HepG2 (cell line): ENCODE data around the gene SLC35B1. TPM values are rescaled to one million over a fixed set of nuclear protein-coding genes. Genes with fewer than 3 reads are reported as not detected.

Source experiments
- ATAC-seq: fragments of 200-7000 bp; cut with Tn5 transposase; 3 replicates; pipeline ENCODE4 v1.9.1; 2020; ENCODE audit warnings: mild to moderate bottlenecking, moderate library complexity
- BruUV-seq: library from RNA; stranded (reverse); fragments of 400-500 nt; replicated peaks from 2 replicates; lab custom pipeline; 2021; lab: Mats Ljungman, UMichigan
- CTCF ChIA-PET: fragments of 300-600 bp; formaldehyde crosslinking; extraction: SDS; loops from one replicate; lab custom pipeline; 2021; ENCODE audit warnings: low total read pairs, inconsistent platforms, low intra/inter-chr PET ratio; lab: Yijun Ruan, JAX
- POLR2A ChIA-PET: fragments of 350-600 bp; sonication (Branson Sonifier 250); formaldehyde crosslinking; loops from one replicate; lab custom pipeline; 2020; ENCODE audit warnings: antibody characterized with exemption, inconsistent platforms; lab: Yijun Ruan, JAX
- DNase-seq: peaks from one replicate; pipeline ENCODE4 v3.0.0-alpha.2; 2015; ENCODE audit warnings: low spot score
- FAIRE-seq: peaks from 3 replicates; lab custom pipeline; 2011; peaks lifted over from hg19 to GRCh38; lab: Jason Lieb, UNC
- H2AFZ ChIP-seq: one replicate; pipeline ENCODE4 v1.6.1; 2011; ENCODE audit warnings: low read length, inconsistent platforms
- H3K27ac ChIP-seq: fragments of 300-600 bp; 3 replicates; pipeline ENCODE4 v1.8.0; 2011; ENCODE audit warnings: mixed run types, mild to moderate bottlenecking, mixed read lengths, low read length, inconsistent platforms; ENCODE audit not compliant: insufficient read depth; ENCODE audit errors: extremely low read length
- H3K27me3 ChIP-seq, 2 experiments: fragments of 200-600 bp in 1 of 2; 2 replicates in 1 of 2; 3 replicates in 1 of 2; pipeline versions ENCODE4 v1.6.0 to v1.8.0; 2011; ENCODE audit warnings: low read length in 2 of 2, mild to moderate bottlenecking in 2 of 2, moderate library complexity in 2 of 2, inconsistent platforms in 1 of 2; ENCODE audit not compliant: insufficient read depth in 2 of 2, control insufficient read depth in 1 of 2
- H3K36me3 ChIP-seq, 2 experiments: fragments of 200-600 bp in 1 of 2; replicated peaks in 1 of 2; 2 replicates in 1 of 2; 3 replicates in 1 of 2; pipeline versions ENCODE4 v1.5.1 to v1.8.0; 2011; ENCODE audit warnings: low read length in 2 of 2, inconsistent platforms in 1 of 2; ENCODE audit not compliant: insufficient read depth in 2 of 2, control insufficient read depth in 1 of 2
- H3K4me1 ChIP-seq: 2 replicates; pipeline ENCODE4 v1.5.1; 2012; ENCODE audit warnings: low read length, inconsistent platforms; ENCODE audit not compliant: insufficient read depth
- H3K4me2 ChIP-seq: 2 replicates; pipeline ENCODE4 v1.6.0; 2011; ENCODE audit warnings: low read depth, low read length, inconsistent platforms
- H3K4me3 ChIP-seq, 3 experiments: fragments of 200-600 bp in 1 of 3; sonication (generic), shearing (Covaris generic) in 1 of 3; replicated peaks in 1 of 3; 2 replicates each; pipeline ENCODE4 v1.5.1; 2011 to 2016; ENCODE audit warnings: low read length in 3 of 3, inconsistent platforms in 2 of 3, low read depth in 2 of 3, mild to moderate bottlenecking in 2 of 3, control low read depth in 1 of 3, mixed read lengths in 1 of 3; ENCODE audit not compliant: insufficient read depth in 1 of 3
- H3K79me2 ChIP-seq: one replicate; pipeline ENCODE4 v1.6.1; 2011; ENCODE audit warnings: low read length, inconsistent platforms; ENCODE audit not compliant: insufficient read depth
- H3K9ac ChIP-seq: 2 replicates; pipeline ENCODE4 v1.6.0; 2011; ENCODE audit warnings: mild to moderate bottlenecking, low read depth, low read length, inconsistent platforms; ENCODE audit not compliant: insufficient read depth
- H3K9me3 ChIP-seq: 2 replicates; pipeline ENCODE4 v1.5.1; 2012; ENCODE audit warnings: mild to moderate bottlenecking, low read length
- H4K20me1 ChIP-seq: 2 replicates; pipeline ENCODE4 v1.6.0; 2011; ENCODE audit warnings: inconsistent platforms, mild to moderate bottlenecking, low read length, moderate library complexity; ENCODE audit not compliant: insufficient read depth
- REST ChIP-seq, 2 experiments: IDR thresholded peaks; 2 replicates each; pipeline ENCODE4 v1.6.1; 2011 to 2012; ENCODE audit warnings: low read length in 2 of 2, borderline replicate concordance in 1 of 2, low read depth in 1 of 2, mild to moderate bottlenecking in 1 of 2, moderate library complexity in 1 of 2
- ZBTB44 ChIP-seq: sonication (generic); formaldehyde crosslinking; IDR thresholded peaks from 2 replicates; pipeline ENCODE4 v1.4.0; 2020; ENCODE audit warnings: missing genetic modification reagents
- WGBS: methylation state at CpG from one replicate; pipeline ENCODE4 v1.1.6; 2017; ENCODE audit warnings: low lambda C conversion rate; 5-methylcytosine and 5-hydroxymethylcytosine counted together
- in situ Hi-C: cut with HindIII; loops from 2 replicates; pipeline ENCODE4 v1.10.0; 2017; ENCODE audit warnings: low pct_unique_long_range_greater_than_20kb; ENCODE audit not compliant: extremely low pct_ligation_motif_present
- intact Hi-C: fragments of 100-400 bp; cut with micrococcal nuclease; formaldehyde crosslinking; loops from one replicate; pipeline ENCODE4 v1.10.0; 2022; ENCODE audit not compliant: unreplicated experiment
- polyA plus RNA-seq, 8 experiments: library from polyadenylated mRNA; depleted of rRNA in 3 of 8; stranded (reverse) in 7 of 8; unstranded in 1 of 8; fragments of >200 nt; fragmentation: Illumina TruSeq in 4 of 8; extraction: Trizol in 4 of 8; gene quantifications; 2 replicates each; pipeline versions ENCODE4 v1.2.1 to v1.2.3, GENCODE V29; 2011 to 2016; ENCODE audit warnings: low read depth in 4 of 8, missing spikeins in 1 of 8, mixed read lengths in 1 of 8; ENCODE audit not compliant: insufficient read depth in 1 of 8
- total RNA-seq, 5 experiments: library from RNA; depleted of rRNA; stranded (reverse); fragments of >200 nt; fragmentation: Illumina TruSeq; extraction: Trizol; gene quantifications; 2 replicates each; pipeline ENCODE4 v1.2.3, GENCODE V29; 2016; ENCODE audit warnings: low read depth in 1 of 5

Gene SLC35B1
- total and polyA plus RNA-seq, 2 of the 13 experiments (the other 11 are each of a cell fraction or from before 2014, with no cell fraction given) = 99.6 to 113 TPM

- ChIA-PET CTCF (no interaction called here), POLR2A (interaction anchor here (1.4 kb wide), 1 partner anchor 8 kb away, joined by 7 read pairs; the partner anchor contains the start of gene FAM117A)
- H3K27ac ChIP-seq = no peak overlapping the region
- no peaks in the 10 kb centered on the region for H4K20me1 ChIP-seq
- H3K4me3 ChIP-seq = no peak overlapping the region
- H3K27me3 ChIP-seq = no peaks in the 10 kb centered on the region
- FAIRE-seq (no peak), DNase-seq (no peak), ATAC-seq (no peak)
- H3K4me2 ChIP-seq = no peak overlapping the region
- no peak overlapping the region for H3K9ac ChIP-seq
- H3K79me2 ChIP-seq = peaks cover 4% of the 10 kb centered on the region
- H3K4me1 ChIP-seq = peaks cover 1% of the 10 kb centered on the region
- no peak overlapping the region for H2AFZ ChIP-seq
- intact Hi-C loops = no loop called here
- in situ Hi-C loops = no loop called here
- no TSS peak for BruUV-seq
- H3K9me3 ChIP-seq = no peaks in the 10 kb centered on the region
- WGBS = 94% methylated on average over 9 of the region's 9 CpGs
- TF ChIP-seq ZBTB44 (CRISPR knock-in tag) = no peak
- TF ChIP-seq REST (IDR thresholded peaks at IDR 0.05; ENCODE audit: borderline replicate concordance in 1 of 2, low read depth in 1 of 2, low read length in 2 of 2) = no peak
- H3K36me3 ChIP-seq = peaks cover 3 to 5% of the 10 kb centered on the region in 2 experiments; a peak in 2 of 5 replicates
Measured at GRCh38 chr17:49756323-49757150, 48.8 kb upstream of the SLC35B1 start.
